Calu3 (cell line): ENCODE data around the gene PCNP. TPM values are rescaled to one million over a fixed set of nuclear protein-coding genes. Genes with fewer than 3 reads are reported as not detected.
"Not testable (repeated sequence)": the region's sequence is repeated elsewhere in the genome, so short reads cannot be mapped to it uniquely, and the experiment has no call there.

Experiments
- BruUV-seq: library from RNA; stranded (reverse); fragments of 400-500 nt; replicated peaks from 2 replicates; lab custom pipeline; 2021; lab: Mats Ljungman, UMichigan
- CTCF ChIA-PET: fragments of 300-600 bp; sonication (Branson Sonifier 250); formaldehyde crosslinking; loops from one replicate; lab custom pipeline; 2022; ENCODE audit warnings: antibody characterized with exemption; lab: Charles Lee
- DNase-seq: peaks from one replicate; pipeline ENCODE4 v3.0.0; 2022
- H3K27ac Mint-ChIP-seq: one replicate; pipeline ENCODE4 v1.8.0; 2022; ENCODE audit warnings: mixed read lengths; ENCODE audit not compliant: unreplicated experiment
- H3K27me3 Mint-ChIP-seq: one replicate; pipeline ENCODE4 v1.8.0; 2022; ENCODE audit warnings: mixed read lengths; ENCODE audit not compliant: unreplicated experiment
- H3K36me3 Mint-ChIP-seq: one replicate; pipeline ENCODE4 v1.8.0; 2022; ENCODE audit warnings: mild to moderate bottlenecking, moderate library complexity, mixed read lengths; ENCODE audit not compliant: insufficient read depth, unreplicated experiment
- H3K4me1 Mint-ChIP-seq: one replicate; pipeline ENCODE4 v1.8.0; 2022; ENCODE audit warnings: mild to moderate bottlenecking, low read depth, mixed read lengths; ENCODE audit not compliant: unreplicated experiment
- H3K4me3 Mint-ChIP-seq: one replicate; pipeline ENCODE4 v1.8.0; 2022; ENCODE audit warnings: mild to moderate bottlenecking, low read depth, moderate library complexity, mixed read lengths; ENCODE audit not compliant: unreplicated experiment
- H3K9me3 Mint-ChIP-seq: one replicate; pipeline ENCODE4 v1.8.0; 2022; ENCODE audit warnings: low read depth, mixed read lengths; ENCODE audit not compliant: unreplicated experiment
- CTCF ChIP-seq: fragments of 200-600 bp; IDR thresholded peaks from one replicate; pipeline ENCODE4 v1.8.0; 2022; ENCODE audit warnings: antibody characterized with exemption; ENCODE audit not compliant: unreplicated experiment
- intact Hi-C: fragments of 100-400 bp; cut with micrococcal nuclease; formaldehyde crosslinking; loops from one replicate; pipeline ENCODE4 v1.10.0; 2022; ENCODE audit not compliant: unreplicated experiment
- total RNA-seq: library from RNA; stranded (reverse); gene quantifications from 2 replicates; pipeline ENCODE4 v1.2.3, GENCODE V29; 2022

The PCNP gene
- total RNA-seq, 1 experiment from 2014 or later: 147 TPM

GRCh38 chr3:101631098-101631796, 57.3 kb downstream of the PCNP start:
- Mint-ChIP-seq H3K4me3 (no peak overlapping the region), H3K27me3 (no peaks in the 10 kb centered on the region), H3K36me3 (no peaks in the 10 kb centered on the region), H3K4me1 (no peaks in the 10 kb centered on the region), H3K27ac (no peak overlapping the region), H3K9me3 (no peaks in the 10 kb centered on the region)
- TF ChIP-seq CTCF: no peak
- DNase-seq: no peak
- no TSS peak for BruUV-seq
- intact Hi-C loops: no loop called here
- CTCF ChIA-PET: no interaction called here

- H3K4me1 Mint-ChIP-seq, intact Hi-C loops, DNase-seq, H3K36me3 Mint-ChIP-seq, CTCF ChIA-PET, H3K4me3 Mint-ChIP-seq, H3K9me3 Mint-ChIP-seq, BruUV-seq, H3K27ac Mint-ChIP-seq, H3K27me3 Mint-ChIP-seq: not testable (repeated sequence)
These were observed 58.0 kb downstream of the PCNP start for GRCh38 chr3:101631959-101632358.

- no peak for DNase-seq
- Mint-ChIP-seq H3K27ac (no peak overlapping the region), H3K4me3 (no peak overlapping the region), H3K36me3 (no peaks in the 10 kb centered on the region), H3K9me3 (no peaks in the 10 kb centered on the region), H3K4me1 (no peaks in the 10 kb centered on the region), H3K27me3 (no peaks in the 10 kb centered on the region)
- no peak for TF ChIP-seq CTCF
- intact Hi-C loops: no loop called here
- CTCF ChIA-PET: no interaction called here
- BruUV-seq: no TSS peak
These were observed 58.6 kb downstream of the PCNP start for GRCh38 chr3:101632586-101632985.

DNA sequence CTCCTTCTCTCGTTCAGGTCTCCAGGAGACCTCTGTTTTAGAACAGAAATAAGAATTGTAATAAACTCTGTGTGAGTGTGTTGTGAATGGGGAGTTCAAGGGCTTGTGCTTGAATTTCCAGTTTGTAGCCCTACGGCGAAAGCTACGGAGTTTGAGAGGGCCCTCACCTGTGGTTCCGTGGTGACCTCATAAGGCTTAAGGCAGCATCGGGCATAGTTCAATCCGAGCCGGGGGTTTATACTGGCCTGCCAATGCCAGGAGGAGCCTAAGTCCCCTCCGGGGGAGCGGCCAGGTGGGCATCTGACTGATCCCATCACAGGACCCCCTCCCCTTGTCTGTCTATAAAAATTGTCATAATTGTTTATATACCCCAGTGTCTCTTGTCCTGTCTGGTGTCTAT, 59.2 kb downstream of the PCNP start:
- no peaks in the 10 kb centered on the region for H3K4me1 Mint-ChIP-seq
- CTCF ChIA-PET: no interaction called here
- no peak for TF ChIP-seq CTCF
- no TSS peak for BruUV-seq
- DNase-seq: no peak
- H3K27me3 Mint-ChIP-seq: no peaks in the 10 kb centered on the region
- no peak overlapping the region for H3K4me3 Mint-ChIP-seq
- H3K27ac Mint-ChIP-seq: no peak overlapping the region
- no peaks in the 10 kb centered on the region for H3K9me3 Mint-ChIP-seq
- intact Hi-C loops: no loop called here
- no peaks in the 10 kb centered on the region for H3K36me3 Mint-ChIP-seq

DNA sequence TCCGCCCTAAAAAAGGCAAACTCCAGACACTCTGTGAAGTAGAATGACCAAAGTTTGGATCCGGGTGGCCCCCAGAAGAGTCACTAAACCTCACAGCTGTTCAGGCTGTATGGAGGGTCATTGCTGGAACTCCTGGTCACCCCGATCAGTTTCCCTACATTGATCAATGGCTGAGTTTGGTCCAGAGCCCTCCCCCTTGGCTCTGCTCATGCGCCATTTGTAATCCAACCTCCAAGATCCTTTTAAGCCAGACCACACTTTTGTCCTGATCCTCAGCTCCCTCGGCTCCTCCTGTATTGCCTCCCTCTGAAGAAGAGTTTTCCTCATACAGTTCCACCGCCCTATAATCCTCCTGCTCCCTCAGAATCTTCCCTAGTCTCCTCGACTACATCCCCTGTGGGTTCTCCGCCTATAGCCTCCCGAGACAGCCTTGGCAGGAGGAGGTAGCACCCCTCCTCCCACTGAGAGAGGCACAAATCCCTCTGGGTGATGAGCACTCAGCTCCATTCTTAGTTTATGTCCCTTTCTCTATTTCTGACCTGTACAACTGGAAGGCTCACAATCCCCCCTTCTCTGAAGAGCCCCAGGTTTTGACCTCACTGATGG, 60.7 kb downstream of the PCNP start:
- H3K36me3 Mint-ChIP-seq: no peaks in the 10 kb centered on the region
- intact Hi-C loops: no loop called here
- no peaks in the 10 kb centered on the region for H3K4me1 Mint-ChIP-seq
- no peak for TF ChIP-seq CTCF
- H3K4me3 Mint-ChIP-seq: no peak overlapping the region
- no peaks in the 10 kb centered on the region for H3K27me3 Mint-ChIP-seq
- BruUV-seq: no TSS peak
- no peaks in the 10 kb centered on the region for H3K9me3 Mint-ChIP-seq
- no peak overlapping the region for H3K27ac Mint-ChIP-seq
- CTCF ChIA-PET: no interaction called here
- no peak for DNase-seq
